B cell (primary cell): ENCODE measurements around the gene TOMM40L. TPM values are rescaled to one million over a fixed set of nuclear protein-coding genes. Genes with fewer than 3 reads are reported as not detected.
"Not testable (repeated sequence)": the region's sequence is repeated elsewhere in the genome, so short reads cannot be mapped to it uniquely, and the experiment has no call there.

Source experiments
- ATAC-seq: fragments of 200-7000 bp; cut with Tn5 transposase; one replicate; pipeline ENCODE4 v1.10.0; 2021; ENCODE audit warnings: low read depth, mild to moderate bottlenecking, moderate number of reproducible peaks, moderate library complexity
- CTCF ChIA-PET: fragments of 350-600 bp; sonication (Branson Sonifier 250); formaldehyde crosslinking; loops from one replicate; lab custom pipeline; 2021; ENCODE audit warnings: antibody characterized with exemption, inconsistent platforms; lab: Charles Lee
- POLR2A ChIA-PET: fragments of 350-600 bp; sonication (Branson Sonifier 250); formaldehyde crosslinking; loops from one replicate; lab custom pipeline; 2021; ENCODE audit warnings: antibody characterized with exemption; lab: Charles Lee
- DNase-seq: peaks from one replicate; pipeline ENCODE4 v3.0.0; 2013
- H2AFZ ChIP-seq: 2 replicates; pipeline ENCODE4 v1.6.1; 2012; ENCODE audit warnings: mild to moderate bottlenecking, low read depth, low read length; ENCODE audit not compliant: insufficient read depth, poor library complexity, severe bottlenecking
- H3K27ac ChIP-seq, 2 donors: 1 replicate in 1 of 2; 2 replicates in 1 of 2; pipeline ENCODE4 v1.5.1; 2012 to 2013; ENCODE audit warnings: low read length in 2 of 2, mild to moderate bottlenecking in 2 of 2, moderate library complexity in 1 of 2
- H3K27me3 ChIP-seq, 4 experiments: fragments of 200-600 bp in 1 of 4; sonication (generic) in 1 of 4; replicated peaks in 1 of 4; 1 replicate in 2 of 4; 2 replicates in 2 of 4; pipeline versions ENCODE4 v1.6.1 to v1.7.0; 2013 to 2016; ENCODE audit warnings: low read length in 3 of 4, mild to moderate bottlenecking in 2 of 4, mixed read lengths in 1 of 4, moderate library complexity in 1 of 4; ENCODE audit not compliant: insufficient read depth in 4 of 4, control insufficient read depth in 3 of 4; ENCODE audit errors: control extremely low read depth in 1 of 4
- H3K36me3 ChIP-seq, 2 experiments: replicated peaks in 1 of 2; 1 replicate in 1 of 2; 2 replicates in 1 of 2; pipeline versions ENCODE4 v1.6.1 to v1.7.1; 2013; ENCODE audit warnings: low read length in 1 of 2; ENCODE audit not compliant: insufficient read depth in 2 of 2, control insufficient read depth in 1 of 2; ENCODE audit errors: control extremely low read depth in 1 of 2, extremely low read depth in 1 of 2
- H3K4me1 ChIP-seq, 2 donors: fragments of 200-600 bp in 1 of 2; sonication (generic) in 1 of 2; 1 replicate in 1 of 2; 2 replicates in 1 of 2; pipeline versions ENCODE4 v1.5.1 to v1.6.1; 2013 to 2017; ENCODE audit warnings: low read length in 2 of 2; ENCODE audit not compliant: control insufficient read depth in 2 of 2, insufficient read depth in 2 of 2
- H3K4me2 ChIP-seq: replicated peaks from 2 replicates; pipeline ENCODE3; 2012; ENCODE audit warnings: mild to moderate bottlenecking, low read depth, low read length; ENCODE audit not compliant: poor library complexity, severe bottlenecking
- H3K4me3 ChIP-seq, 5 experiments: fragments of 200-600 bp in 1 of 5; sonication (generic) in 1 of 5; 1 replicate in 3 of 5; 2 replicates in 2 of 5; pipeline versions ENCODE4 v1.5.1 to v1.7.0; 2011 to 2016; ENCODE audit warnings: low read length in 4 of 5, mild to moderate bottlenecking in 4 of 5, low read depth in 2 of 5, control low read depth in 1 of 5, moderate library complexity in 1 of 5; ENCODE audit not compliant: insufficient read depth in 1 of 5; ENCODE audit errors: control extremely low read depth in 1 of 5, extremely low read depth in 1 of 5
- H3K79me2 ChIP-seq: fragments of 200-600 bp; sonication (generic); one replicate; pipeline ENCODE4 v1.6.0; 2016; ENCODE audit warnings: low read length; ENCODE audit not compliant: control insufficient read depth, insufficient read depth
- H3K9ac ChIP-seq: fragments of 200-600 bp; sonication (generic); 2 replicates; pipeline ENCODE4 v1.6.1; 2017; ENCODE audit warnings: mild to moderate bottlenecking, low read length, moderate library complexity
- H3K9me3 ChIP-seq, 3 donors: one replicate each; pipeline versions ENCODE4 v1.6.1 to v1.7.1; 2013; ENCODE audit warnings: low read length in 2 of 3; ENCODE audit not compliant: control insufficient read depth in 2 of 3, insufficient read depth in 1 of 3; ENCODE audit errors: control extremely low read depth in 1 of 3
- H4K20me1 ChIP-seq: 2 replicates; pipeline ENCODE4 v1.6.0; 2012; ENCODE audit warnings: mild to moderate bottlenecking, low read length; ENCODE audit not compliant: insufficient read depth, control insufficient read depth, poor library complexity, severe bottlenecking
- H3K27ac Mint-ChIP-seq: one replicate; pipeline ENCODE4 v1.8.0; 2021; ENCODE audit warnings: mixed read lengths
- H3K27me3 Mint-ChIP-seq: one replicate; pipeline ENCODE4 v1.8.0; 2021; ENCODE audit warnings: mixed read lengths
- H3K4me1 Mint-ChIP-seq: one replicate; pipeline ENCODE4 v1.8.0; 2021; ENCODE audit warnings: mixed read lengths
- H3K4me3 Mint-ChIP-seq: one replicate; pipeline ENCODE4 v1.8.0; 2021; ENCODE audit warnings: mixed read lengths
- H3K9me3 Mint-ChIP-seq: one replicate; pipeline ENCODE4 v1.8.0; 2022; ENCODE audit warnings: mixed read lengths; ENCODE audit not compliant: insufficient read depth
- WGBS: methylation state at CpG from one replicate; pipeline ENCODE4 v1.1.5; 2013; ENCODE audit warnings: missing lambda C conversion rate; ENCODE audit not compliant: insufficient coverage; 5-methylcytosine and 5-hydroxymethylcytosine counted together
- intact Hi-C: fragments of 100-400 bp; cut with micrococcal nuclease; formaldehyde crosslinking; loops from one replicate; pipeline ENCODE4 v1.10.0; 2022
- polyA plus RNA-seq: library from polyadenylated mRNA; depleted of rRNA; stranded (reverse); fragments of >200 nt; gene quantifications from 2 replicates; pipeline ENCODE4 v1.2.3, GENCODE V29; 2012
- total RNA-seq, 2 donors: library from RNA; stranded (reverse); fragments of 120-200 nt in 1 of 2; gene quantifications; 1 replicate in 1 of 2; 2 replicates in 1 of 2; pipeline versions ENCODE4 v1.2.3 to v1.2.4, GENCODE V29; 2013 to 2022

TOMM40L gene
- total and polyA plus RNA-seq, 2 donors (not counting 1 experiment from before 2014, with no cell fraction given): 6.5 to 9.2 TPM

DNA sequence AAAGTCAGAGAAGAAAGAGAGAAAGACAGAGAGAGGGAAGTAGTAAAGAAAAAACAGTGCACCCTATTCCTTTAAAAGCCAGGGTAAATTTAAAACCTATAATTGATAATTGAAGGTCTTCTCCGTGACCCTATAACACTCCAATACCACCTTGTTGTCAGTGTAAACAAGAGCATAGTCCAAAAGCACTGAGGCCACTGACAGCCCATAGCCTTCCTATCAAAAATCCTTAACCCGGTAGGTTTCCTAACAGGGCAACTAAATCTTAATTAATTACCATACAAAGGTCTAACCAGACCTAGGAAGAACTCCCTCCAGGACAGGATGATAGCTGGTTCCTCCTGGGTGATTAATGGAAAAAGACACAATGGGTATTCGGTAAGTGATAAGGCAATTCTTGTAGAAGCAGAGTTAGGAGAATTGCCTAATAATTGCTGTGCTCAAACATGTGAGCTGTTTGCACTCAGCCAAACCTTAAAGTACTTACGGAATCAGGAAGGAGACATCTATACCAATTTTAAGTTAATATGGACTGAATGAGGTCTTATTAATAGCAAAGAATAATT lies 30.2 kb downstream of the TOMM40L start:
- H3K4me2 ChIP-seq, H3K9me3 Mint-ChIP-seq, H3K36me3 ChIP-seq, CTCF ChIA-PET, H3K27ac ChIP-seq, POLR2A ChIA-PET, intact Hi-C loops, H4K20me1 ChIP-seq, H3K4me3 ChIP-seq, H3K79me2 ChIP-seq, H3K9ac ChIP-seq, H2AFZ ChIP-seq, DNase-seq, ATAC-seq, H3K4me3 Mint-ChIP-seq, H3K27ac Mint-ChIP-seq: not testable (repeated sequence)
- Histone ChIP-seq H3K27me3 (peaks cover 0 to 49% (median 26%) of the 10 kb centered on the region in 4 experiments), H3K4me1 (peaks cover 16 to 18% of the 10 kb centered on the region in 2 donors), H3K9me3 (peaks cover 0 to 26% (median 15%) of the 10 kb centered on the region in 3 donors)
- H3K4me1 Mint-ChIP-seq: peaks cover 27% of the 10 kb centered on the region
- H3K27me3 Mint-ChIP-seq: peaks cover 57% of the 10 kb centered on the region
- no CpG with 5 or more reads among the region's 4 CpGs for WGBS

DNA sequence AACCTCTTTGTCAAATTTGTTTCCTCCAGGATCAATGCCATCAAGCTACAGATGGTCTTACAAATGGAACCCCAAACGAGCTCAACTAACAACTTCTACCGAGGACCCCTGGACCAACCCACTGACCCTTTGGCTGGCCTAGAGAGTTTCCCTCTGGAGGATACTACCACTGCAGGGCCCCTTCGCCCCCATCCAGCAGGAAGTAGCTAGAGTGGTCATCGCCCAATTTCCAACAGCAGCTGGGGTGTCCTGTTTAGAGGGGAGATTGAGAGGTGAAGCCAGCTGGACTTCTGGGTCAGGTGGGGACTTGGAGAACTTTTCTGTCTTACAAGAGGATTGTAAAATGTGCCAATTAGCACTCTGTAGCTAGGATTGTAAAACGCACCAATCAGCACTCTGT lies 31.2 kb downstream of the TOMM40L start:
- H3K9ac ChIP-seq, H3K79me2 ChIP-seq, intact Hi-C loops, H3K27ac Mint-ChIP-seq, H3K9me3 Mint-ChIP-seq, H3K4me3 ChIP-seq, ATAC-seq, H3K4me2 ChIP-seq, DNase-seq, H3K4me3 Mint-ChIP-seq, POLR2A ChIA-PET, H3K27ac ChIP-seq, H4K20me1 ChIP-seq, H2AFZ ChIP-seq, H3K36me3 ChIP-seq: not testable (repeated sequence)
- Histone ChIP-seq H3K4me1 (peaks cover 18 to 22% of the 10 kb centered on the region in 2 donors), H3K9me3 (peaks cover 0 to 26% (median 15%) of the 10 kb centered on the region in 3 donors), H3K27me3 (peaks cover 0 to 56% (median 32%) of the 10 kb centered on the region in 4 experiments)
- Mint-ChIP-seq H3K4me1 (peaks cover 35% of the 10 kb centered on the region), H3K27me3 (peaks cover 61% of the 10 kb centered on the region)
- 96% methylated on average over 2 of the region's 5 CpGs for WGBS
- CTCF ChIA-PET: interaction anchor here (1.0 to 1.4 kb wide), 3 partner anchors 27 to 110 kb away, joined by 3 to 4 read pairs (median 3); partner anchors contain the start of genes CFAP126 and TOMM40L
